COR-L47 (cell line): Measurements from ENCODE around the gene GMDS.

ENCODE experiments used
- DNase-seq: peaks from one replicate; lab custom pipeline; 2025; lab: John Stamatoyannopoulos, UW

The GMDS gene

GRCh38 chr6:2035826-2036709 lies 209.3 kb downstream of the GMDS start:
- no peak for DNase-seq

- DNase-seq = no peak
Observed at GRCh38 chr6:2035046-2035445, 210.4 kb downstream of the GMDS start.

- no peak for DNase-seq
Observed at GRCh38 chr6:2034256-2034655, 211.1 kb downstream of the GMDS start.

- no peak for DNase-seq
Observed at GRCh38 chr6:2033544-2033943, 211.9 kb downstream of the GMDS start.

GRCh38 chr6:2030682-2031244 lies 214.6 kb downstream of the GMDS start:
- DNase-seq = no peak

- DNase-seq = no peak
Observed at GRCh38 chr6:2029952-2030351, 215.5 kb downstream of the GMDS start.

GRCh38 chr6:2029130-2029794 lies 216.1 kb downstream of the GMDS start:
- no peak for DNase-seq

- peak; percentile 90 for DNase-seq
Observed at GRCh38 chr6:2028457-2029038, 216.9 kb downstream of the GMDS start.

- DNase-seq = no peak
Observed at GRCh38 chr6:2026133-2026532, 219.3 kb downstream of the GMDS start.

- DNase-seq = peak; percentile 97
Observed at GRCh38 chr6:2021713-2022125, 223.7 kb downstream of the GMDS start.

- DNase-seq = peak; percentile 34
Observed at GRCh38 chr6:2020909-2021308, 224.5 kb downstream of the GMDS start.

GRCh38 chr6:2019051-2019450 lies 226.4 kb downstream of the GMDS start:
- no peak for DNase-seq

- DNase-seq = no peak
Observed at GRCh38 chr6:2016040-2016439, 229.4 kb downstream of the GMDS start.

GRCh38 chr6:2008383-2008976 lies 236.9 kb downstream of the GMDS start:
- DNase-seq = no peak

GRCh38 chr6:2007165-2007564 lies 238.2 kb downstream of the GMDS start:
- DNase-seq = no peak

GRCh38 chr6:2004888-2005287 lies 240.5 kb downstream of the GMDS start:
- DNase-seq = no peak

- DNase-seq = no peak
Observed at GRCh38 chr6:2000962-2001361, 244.4 kb downstream of the GMDS start.

GRCh38 chr6:1997702-1998101 lies 247.7 kb downstream of the GMDS start:
- DNase-seq = no peak

GRCh38 chr6:1995636-1996035 lies 249.8 kb downstream of the GMDS start:
- no peak for DNase-seq

GRCh38 chr6:1993042-1993441 lies 252.4 kb downstream of the GMDS start:
- no peak for DNase-seq

- no peak for DNase-seq
Observed at GRCh38 chr6:1991332-1991878, 254.0 kb downstream of the GMDS start.

GRCh38 chr6:1988843-1989242 lies 256.6 kb downstream of the GMDS start:
- DNase-seq = no peak
